ENCODE data around the gene SLC27A6.

GRCh38 chr5:129061849-129062248 lies 96.6 kb downstream of the SLC27A6 start:
- TF ChIP-seq CTCF (conservative IDR thresholded peaks at IDR 0.05; ENCODE audit: low read depth, low read length) (no peak), EZH2 (IDR thresholded peaks at IDR 0.05; ENCODE audit: low read length, unreplicated experiment) (no peak), EZH2phosphoT487 (IDR thresholded peaks at IDR 0.05; ENCODE audit: borderline replicate concordance, low read length) (no peak)
